ENCODE data around the gene DLG5.

- TF ChIP-seq POLR2A (IDR thresholded peaks at IDR 0.05; ENCODE audit: low read length) (no peak), GATA1 (IDR thresholded peaks at IDR 0.05; ENCODE audit: low read depth, low read length) (no peak)
Observed at GRCh38 chr10:77804371-77804770, 122.2 kb downstream of the DLG5 start.

Measured in erythroblast (primary cell).